GM23248 (cell line): ENCODE measurements around the gene MPDZ.

Experiments
- EZH2 ChIP-seq: fragments of 200-600 bp; sonication (generic); IDR thresholded peaks from 2 replicates; pipeline ENCODE4 v1.6.1; 2018; ENCODE audit warnings: antibody characterized with exemption, mild to moderate bottlenecking; ENCODE audit not compliant: insufficient read depth, poor library complexity, severe bottlenecking
- EZH2phosphoT487 ChIP-seq: fragments of 200-600 bp; sonication (generic); IDR thresholded peaks from 2 replicates; pipeline ENCODE4 v1.6.1; 2018; ENCODE audit warnings: antibody characterized with exemption, moderate library complexity, mild to moderate bottlenecking, low read depth; ENCODE audit not compliant: insufficient read depth

DNA sequence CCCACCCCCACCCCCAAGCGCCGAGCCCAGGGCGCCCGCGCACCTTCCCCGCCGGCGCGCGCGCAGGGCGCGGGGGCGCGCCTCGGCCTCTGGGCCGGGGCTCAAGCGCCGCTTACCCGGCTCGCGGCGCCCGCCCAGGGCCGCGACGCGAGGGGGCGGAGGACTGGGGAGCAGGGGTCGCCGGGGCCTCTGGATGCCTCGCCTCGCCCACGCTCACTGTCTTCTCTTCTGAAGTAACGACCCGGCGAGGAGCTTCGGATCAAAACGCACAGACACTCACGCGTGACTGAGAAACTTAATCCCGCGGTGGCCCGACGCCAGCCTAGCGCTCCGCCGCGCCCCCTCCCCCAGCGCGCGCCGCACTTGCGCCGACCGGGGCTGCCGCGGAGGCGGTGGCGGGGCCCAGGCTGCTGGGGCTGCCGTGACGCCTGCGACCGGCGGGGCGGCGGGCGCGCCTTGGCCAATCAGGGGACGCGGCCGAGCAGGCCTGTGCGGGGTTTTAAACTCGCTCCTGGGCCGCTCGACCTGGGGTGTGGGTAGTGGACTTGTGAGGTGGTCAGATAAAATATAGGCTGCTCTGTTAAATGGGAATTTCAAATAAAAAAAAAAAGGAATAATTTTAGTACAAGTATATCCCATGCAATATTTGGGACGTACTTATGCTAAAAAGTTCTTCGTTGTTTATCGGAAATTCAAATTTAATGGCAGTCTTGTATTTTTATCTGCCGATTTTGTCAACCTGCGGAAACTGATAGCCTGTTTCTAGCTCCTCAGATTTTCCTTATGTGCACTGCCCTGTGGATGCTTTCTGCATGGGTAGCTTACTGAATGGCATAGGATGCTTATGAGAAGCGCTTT is at the start of gene MPDZ:
- TF ChIP-seq EZH2phosphoT487 (no peak), EZH2 (no peak)
